OCI-LY1 (cell line): ENCODE results near the gene SYNGAP1.

Experiments used
- CTCF ChIP-seq: fragments of 200-600 bp; sonication (generic), shearing (Covaris generic); IDR thresholded peaks from 2 replicates; pipeline ENCODE4 v1.5.1; 2017; ENCODE audit warnings: mild to moderate bottlenecking, antibody characterized with exemption, low read length, moderate library complexity, mixed read lengths
- EZH2 ChIP-seq: fragments of 200-600 bp; sonication (generic), shearing (Covaris generic); IDR thresholded peaks from 2 replicates; pipeline ENCODE4 v1.8.0; 2017; ENCODE audit warnings: borderline replicate concordance, mixed run types, mild to moderate bottlenecking, antibody characterized with exemption, low read length, moderate library complexity, mixed read lengths

GRCh38 chr6:33455051-33455450, 35.2 kb downstream of the SYNGAP1 start:
- TF ChIP-seq CTCF (no peak), EZH2 (no peak)
